Stimulated activated effector memory CD8-positive, alpha-beta T cell treated with anti-CD3 and anti-CD28 coated beads, Interleukin-12 subunit alpha, Interleukin-12 subunit beta, amount 100 ng/mL, for 72 hours (primary cell): ENCODE measurements around the gene SPATA31E1.
A peak's percentile ranks its signal among the peaks of the same experiment; 100 is the strongest.

ENCODE experiments used
- ATAC-seq: fragments of 150-1000 bp; cut with Tn5 transposase; 2 replicates; pipeline ENCODE4 v1.10.0; 2021
- DNase-seq, 2 donors: peaks; one replicate each; pipeline ENCODE4 v3.0.0; 2021 to 2022; ENCODE audit warnings: low spot score in 2 of 2
- H3K27ac Mint-ChIP-seq: one replicate; pipeline ENCODE4 v1.8.0; 2022; ENCODE audit warnings: mild to moderate bottlenecking, mixed read lengths
- H3K36me3 Mint-ChIP-seq: one replicate; pipeline ENCODE4 v1.8.0; 2022; ENCODE audit warnings: mild to moderate bottlenecking, mixed read lengths
- H3K4me1 Mint-ChIP-seq: one replicate; pipeline ENCODE4 v1.8.0; 2022; ENCODE audit warnings: mixed read lengths
- H3K4me3 Mint-ChIP-seq: one replicate; pipeline ENCODE4 v1.8.0; 2022; ENCODE audit warnings: mild to moderate bottlenecking, mixed read lengths
- H3K9me3 Mint-ChIP-seq: one replicate; pipeline ENCODE4 v1.8.0; 2022; ENCODE audit warnings: mixed read lengths

Gene SPATA31E1

DNA sequence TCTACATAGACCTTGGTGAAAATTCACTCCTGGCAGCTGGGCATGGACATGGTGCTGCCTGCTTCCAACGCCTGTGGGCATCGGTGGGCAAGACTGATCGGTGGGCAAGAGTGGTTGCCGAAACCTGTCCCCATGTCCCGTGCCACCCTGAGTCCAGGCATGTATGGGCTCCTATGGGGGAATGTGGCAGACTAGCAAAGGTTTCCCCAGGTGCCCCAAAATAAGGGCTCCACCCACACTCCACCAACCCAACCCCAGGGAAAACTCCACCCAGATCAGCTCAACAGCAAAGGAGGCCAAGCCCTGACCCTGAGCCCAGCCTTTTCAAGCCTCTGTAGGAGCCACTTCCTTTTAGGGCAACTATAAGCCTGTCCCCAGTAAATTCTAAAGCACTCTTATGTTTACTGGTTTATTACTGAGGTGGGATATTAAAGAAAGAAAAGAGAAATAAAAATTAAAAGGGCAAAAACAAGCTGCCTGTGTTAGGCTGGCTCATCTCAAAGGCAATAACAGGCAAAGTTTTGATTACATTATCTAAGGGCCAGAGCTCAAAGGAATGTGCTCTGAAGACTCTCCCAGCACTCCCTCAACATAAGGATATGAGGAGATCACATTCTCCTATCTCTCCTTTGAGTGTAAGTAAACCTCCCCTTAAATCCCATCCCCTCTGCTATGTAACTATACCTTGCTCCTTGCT is 8.9 kb upstream of the SPATA31E1 start:
- ATAC-seq, result no peak
- DNase-seq, result no peak
- no peak overlapping the region for H3K27ac Mint-ChIP-seq
- no peak overlapping the region for H3K4me3 Mint-ChIP-seq
- H3K9me3 Mint-ChIP-seq, result peaks cover 5% of the 10 kb centered on the region
- H3K4me1 Mint-ChIP-seq, result peaks cover 6% of the 10 kb centered on the region
- peaks cover 6% of the 10 kb centered on the region for H3K36me3 Mint-ChIP-seq

DNA sequence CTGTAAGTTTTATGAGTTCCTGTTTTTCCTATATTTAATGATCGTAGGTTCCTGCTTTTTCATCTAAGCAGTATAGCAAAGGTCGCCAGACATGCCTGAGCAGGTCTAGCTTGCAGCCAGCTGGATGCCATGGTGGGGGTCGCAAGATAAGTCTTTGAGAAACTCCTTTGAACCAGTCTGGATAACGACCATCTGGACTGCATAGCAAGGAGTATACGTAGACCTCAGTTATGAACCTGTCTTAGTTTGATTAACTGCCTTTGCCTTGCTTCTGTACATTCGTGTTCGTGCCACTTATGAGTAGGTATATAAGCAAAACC is 8.4 kb upstream of the SPATA31E1 start:
- H3K4me1 Mint-ChIP-seq, result peaks cover 6% of the 10 kb centered on the region
- H3K36me3 Mint-ChIP-seq, result peaks cover 6% of the 10 kb centered on the region
- no peak overlapping the region for H3K4me3 Mint-ChIP-seq
- DNase-seq (peak in 1 of 2 donors; percentile 28), ATAC-seq (no peak)
- peaks cover 5% of the 10 kb centered on the region for H3K9me3 Mint-ChIP-seq
- H3K27ac Mint-ChIP-seq, result no peak overlapping the region

DNA sequence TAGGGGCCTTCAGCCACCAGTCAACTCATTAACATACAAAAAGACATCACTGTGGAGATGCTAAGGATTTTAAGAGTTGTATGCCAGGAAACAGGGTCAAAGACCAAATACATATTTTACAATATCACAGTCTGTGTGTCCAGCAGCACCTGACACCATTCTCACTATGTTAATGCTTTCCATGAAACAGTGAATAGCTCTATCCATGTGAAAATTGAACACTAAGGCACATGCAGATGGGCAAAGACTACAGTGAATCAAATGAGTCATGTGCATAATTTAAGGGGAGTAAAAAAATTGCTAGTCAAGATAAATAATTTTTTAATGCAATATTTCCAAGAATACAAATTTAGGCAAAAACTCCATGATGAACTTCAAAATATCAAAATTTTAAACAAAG is 7.6 kb upstream of the SPATA31E1 start:
- DNase-seq (no peak), ATAC-seq (no peak)
- H3K36me3 Mint-ChIP-seq, result peaks cover under 1% of the 10 kb centered on the region
- no peaks in the 10 kb centered on the region for H3K4me1 Mint-ChIP-seq
- H3K9me3 Mint-ChIP-seq, result no peaks in the 10 kb centered on the region
- H3K4me3 Mint-ChIP-seq, result no peak overlapping the region
- H3K27ac Mint-ChIP-seq, result no peak overlapping the region

DNA sequence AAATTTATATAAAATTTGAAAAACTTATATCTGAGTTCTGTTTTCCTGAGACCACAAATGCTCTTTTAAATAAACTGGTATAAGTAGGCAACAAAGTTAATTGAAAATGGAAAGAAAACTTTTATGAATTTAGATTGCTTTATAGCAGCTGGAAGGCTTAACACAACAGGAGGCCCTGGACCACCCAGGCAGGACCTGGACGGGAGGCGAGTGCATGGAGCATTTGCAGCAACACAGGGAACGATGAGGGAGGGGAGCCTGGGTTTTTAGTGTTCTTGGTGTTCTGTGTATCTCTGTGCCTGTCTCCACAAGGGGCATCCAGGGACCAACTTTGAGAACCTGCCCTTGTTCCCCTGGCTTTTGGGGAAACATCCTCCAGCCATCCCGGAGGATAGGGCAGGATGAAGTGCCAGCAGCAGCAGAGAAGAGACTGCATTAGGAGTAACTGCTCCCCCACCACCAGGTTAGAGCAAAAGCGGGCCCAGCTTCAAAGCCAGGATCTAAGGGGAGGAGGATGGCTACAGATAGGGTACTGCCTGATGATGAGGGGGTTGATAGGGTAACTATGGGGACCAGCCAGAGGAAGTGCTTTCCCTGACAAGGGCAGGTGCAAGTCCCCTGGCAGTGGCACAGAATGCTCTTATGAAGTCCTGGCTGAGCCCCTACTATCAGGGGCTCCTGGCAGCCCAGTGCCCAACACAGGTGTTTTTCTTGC is 6.7 kb upstream of the SPATA31E1 start:
- no peaks in the 10 kb centered on the region for H3K9me3 Mint-ChIP-seq
- no peaks in the 10 kb centered on the region for H3K36me3 Mint-ChIP-seq
- H3K27ac Mint-ChIP-seq, result no peak overlapping the region
- no peak for ATAC-seq
- peak in 1 of 2 donors; percentile 28 for DNase-seq
- no peak overlapping the region for H3K4me3 Mint-ChIP-seq
- H3K4me1 Mint-ChIP-seq, result no peaks in the 10 kb centered on the region

DNA sequence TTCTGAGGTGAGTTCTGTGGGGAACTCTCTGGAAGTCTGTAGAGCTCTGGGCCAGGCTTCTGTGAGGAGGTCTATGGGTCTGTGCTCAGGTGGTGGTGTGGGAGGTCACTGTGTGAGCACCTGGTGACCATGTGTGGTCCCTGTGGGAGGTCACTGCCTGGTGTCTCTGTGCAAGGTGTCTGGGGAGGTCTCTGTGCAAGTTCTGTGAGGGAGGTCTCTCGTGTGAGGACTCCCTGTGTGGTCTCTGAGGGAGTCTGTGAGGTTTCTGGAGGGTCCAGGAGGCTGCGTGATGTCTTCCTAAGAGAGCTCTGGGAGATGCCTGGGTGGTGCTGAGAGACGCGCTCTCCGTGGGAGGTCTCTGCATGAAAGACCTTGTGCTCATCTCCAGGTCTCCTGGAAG is 6.0 kb upstream of the SPATA31E1 start:
- Mint-ChIP-seq H3K36me3 (no peaks in the 10 kb centered on the region), H3K27ac (no peak overlapping the region), H3K4me3 (no peak overlapping the region), H3K4me1 (no peaks in the 10 kb centered on the region), H3K9me3 (no peaks in the 10 kb centered on the region)
- DNase-seq (peak in 1 of 2 donors; percentile 42), ATAC-seq (no peak)

DNA sequence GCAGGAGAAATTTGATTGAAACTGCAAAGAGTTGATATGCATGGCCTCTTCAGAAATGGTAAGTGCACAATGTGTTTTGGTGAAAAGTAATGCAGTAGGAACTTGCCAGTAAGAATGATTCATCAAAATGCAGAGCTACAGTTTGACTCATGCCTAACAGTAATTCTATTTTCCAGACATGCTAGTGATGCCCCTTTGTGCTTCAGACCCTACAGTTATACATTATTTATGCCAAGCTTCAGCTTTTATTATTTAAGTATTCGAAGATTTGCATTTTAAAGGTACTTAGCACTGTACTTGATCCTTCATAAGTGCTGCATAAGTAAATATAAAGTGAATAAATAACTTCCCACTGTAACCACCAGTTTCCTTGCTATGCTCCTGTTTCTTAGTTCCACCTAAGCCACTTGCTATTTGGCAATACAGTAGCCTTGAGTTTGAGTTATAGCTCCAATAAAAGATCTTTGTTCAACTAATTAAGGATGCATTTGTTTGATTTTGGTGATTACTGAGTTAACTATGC is 3.6 kb upstream of the SPATA31E1 start:
- H3K9me3 Mint-ChIP-seq, result no peaks in the 10 kb centered on the region
- H3K36me3 Mint-ChIP-seq, result no peaks in the 10 kb centered on the region
- H3K4me3 Mint-ChIP-seq, result no peak overlapping the region
- DNase-seq (no peak), ATAC-seq (no peak)
- H3K4me1 Mint-ChIP-seq, result no peaks in the 10 kb centered on the region
- H3K27ac Mint-ChIP-seq, result no peak overlapping the region

DNA sequence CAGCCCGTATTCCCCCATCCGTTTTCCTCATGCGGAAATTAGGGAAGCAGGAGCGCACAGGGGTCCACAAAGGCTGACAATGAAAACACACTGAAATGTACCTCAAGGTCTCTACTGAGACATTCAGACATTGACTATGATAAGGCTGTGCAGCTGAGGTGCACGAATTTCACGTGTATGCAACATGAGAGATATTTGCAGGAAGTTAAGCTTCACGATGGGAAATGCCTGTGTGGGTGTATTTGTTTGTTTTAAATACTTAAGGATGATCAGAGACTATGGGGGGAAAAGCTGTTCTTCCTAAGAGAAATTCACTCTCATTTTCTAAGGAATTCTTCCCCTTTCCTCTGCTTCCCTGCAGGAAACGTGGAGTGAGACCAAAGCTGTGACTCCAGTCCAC is 2.6 kb upstream of the SPATA31E1 start:
- ATAC-seq, result no peak
- Mint-ChIP-seq H3K4me1 (no peaks in the 10 kb centered on the region), H3K36me3 (no peaks in the 10 kb centered on the region), H3K9me3 (no peaks in the 10 kb centered on the region), H3K4me3 (no peak overlapping the region), H3K27ac (no peak overlapping the region)
- DNase-seq, result no peak

DNA sequence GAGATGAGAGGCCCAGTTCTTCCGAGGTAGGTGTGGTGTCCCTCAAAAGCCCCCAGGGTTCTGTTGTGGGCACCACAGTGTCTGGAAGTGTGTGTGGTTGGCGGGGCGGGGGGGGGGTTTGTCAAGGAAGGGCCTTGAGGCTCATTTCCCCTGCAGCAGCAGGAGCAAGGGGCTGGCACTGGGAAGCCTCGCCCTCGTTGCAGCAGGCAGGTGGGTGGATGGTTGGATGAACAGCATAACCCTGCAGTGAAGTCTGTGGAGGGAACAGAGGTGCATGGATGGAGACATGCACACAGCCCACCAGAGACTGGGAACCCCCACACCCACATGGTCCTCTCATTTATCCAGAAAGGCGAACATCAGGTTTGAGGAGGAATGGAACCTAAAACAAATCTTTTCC is 2.0 kb upstream of the SPATA31E1 start:
- Mint-ChIP-seq H3K27ac (no peak overlapping the region), H3K9me3 (no peaks in the 10 kb centered on the region), H3K4me3 (no peak overlapping the region), H3K4me1 (no peaks in the 10 kb centered on the region), H3K36me3 (no peaks in the 10 kb centered on the region)
- no peak for ATAC-seq
- no peak for DNase-seq

DNA sequence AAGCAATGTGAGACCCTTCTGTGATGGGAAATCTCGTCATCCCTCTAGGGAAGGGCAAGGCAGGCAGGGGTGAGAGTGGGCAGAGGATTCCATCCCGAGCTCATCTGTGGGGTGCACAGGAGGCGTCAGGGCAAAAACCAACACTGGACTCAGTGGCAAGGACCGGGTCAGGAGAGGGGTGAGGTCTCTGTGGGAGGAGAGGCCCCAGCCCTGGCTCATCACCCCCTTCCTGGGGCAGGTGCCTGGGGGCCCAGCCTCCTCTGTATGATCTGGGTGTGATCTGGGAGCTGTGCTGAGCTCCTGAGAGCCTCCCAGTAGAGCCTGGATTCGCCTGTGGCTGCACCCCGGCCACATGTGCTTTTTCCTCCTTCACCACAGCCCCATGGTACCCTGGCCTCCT is 597 bp downstream of the SPATA31E1 start:
- no peaks in the 10 kb centered on the region for H3K36me3 Mint-ChIP-seq
- ATAC-seq (no peak), DNase-seq (no peak)
- H3K4me1 Mint-ChIP-seq, result no peaks in the 10 kb centered on the region
- H3K27ac Mint-ChIP-seq, result no peak overlapping the region
- no peaks in the 10 kb centered on the region for H3K9me3 Mint-ChIP-seq
- no peak overlapping the region for H3K4me3 Mint-ChIP-seq

DNA sequence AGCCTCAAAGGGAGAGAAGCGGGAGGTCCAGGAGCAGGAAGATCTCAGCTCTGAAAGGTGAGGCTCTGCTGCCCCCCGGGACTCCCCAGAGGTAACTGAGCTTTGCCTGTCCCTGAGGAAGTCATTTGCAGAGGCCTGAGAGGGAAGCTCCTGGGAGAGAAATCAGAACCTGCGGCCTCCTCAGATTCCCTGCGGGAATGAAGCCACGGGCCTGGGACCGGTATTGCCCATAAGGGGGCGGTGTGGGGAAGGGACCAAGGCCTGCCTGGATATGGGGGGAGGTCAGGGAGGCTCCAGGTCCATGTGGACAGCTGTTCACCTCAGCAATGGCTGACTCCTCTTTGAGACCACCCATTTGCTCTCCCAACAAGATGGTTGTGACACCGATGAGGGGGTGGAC is 1.3 kb downstream of the SPATA31E1 start:
- Mint-ChIP-seq H3K4me1 (no peaks in the 10 kb centered on the region), H3K4me3 (no peak overlapping the region), H3K9me3 (no peaks in the 10 kb centered on the region), H3K36me3 (no peaks in the 10 kb centered on the region), H3K27ac (no peak overlapping the region)
- DNase-seq (peak in 1 of 2 donors; percentile 40), ATAC-seq (no peak)

DNA sequence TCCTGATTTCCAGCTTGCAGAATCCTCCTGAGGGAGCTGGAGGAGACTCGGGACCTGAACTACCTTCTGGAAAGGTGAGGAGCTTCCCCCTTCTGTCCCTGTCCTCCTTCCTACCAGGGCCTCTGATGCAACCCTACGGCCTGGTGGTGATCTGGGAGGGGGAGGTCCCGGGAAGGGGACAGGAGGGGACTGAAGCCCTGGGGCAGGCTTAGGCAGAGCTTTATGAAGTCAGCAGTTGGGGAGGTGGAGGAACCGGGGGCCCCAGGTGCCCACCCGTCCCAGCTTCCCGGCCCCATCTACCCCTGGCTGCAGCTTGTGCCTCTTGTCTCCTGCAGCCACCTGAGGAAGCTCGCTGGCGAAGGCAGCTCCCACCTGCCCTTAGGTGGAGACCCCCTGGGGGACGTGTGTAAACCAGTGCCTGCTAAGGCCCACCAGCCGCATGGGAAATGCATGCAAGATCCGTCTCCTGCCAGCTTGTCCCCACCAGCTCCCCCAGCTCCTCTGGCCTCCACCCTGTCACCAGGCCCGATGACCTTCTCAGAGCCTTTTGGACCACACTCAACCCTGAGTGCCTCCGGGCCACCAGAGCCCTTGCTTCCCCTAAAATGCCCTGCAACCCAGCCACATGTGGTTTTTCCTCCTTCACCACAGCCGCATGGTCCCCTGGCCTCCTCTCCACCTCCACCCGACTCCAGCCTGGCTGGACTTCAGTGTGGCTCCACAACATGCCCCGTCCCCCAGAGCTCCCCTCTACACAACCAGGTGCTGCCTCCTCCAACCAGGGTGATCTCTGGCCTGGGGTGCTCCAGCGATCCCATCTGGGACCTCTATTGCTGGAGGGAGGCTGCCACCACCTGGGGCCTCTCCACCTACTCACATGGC is 2.1 kb downstream of the SPATA31E1 start:
- no peak for ATAC-seq
- H3K27ac Mint-ChIP-seq, result no peak overlapping the region
- H3K9me3 Mint-ChIP-seq, result no peaks in the 10 kb centered on the region

DNA sequence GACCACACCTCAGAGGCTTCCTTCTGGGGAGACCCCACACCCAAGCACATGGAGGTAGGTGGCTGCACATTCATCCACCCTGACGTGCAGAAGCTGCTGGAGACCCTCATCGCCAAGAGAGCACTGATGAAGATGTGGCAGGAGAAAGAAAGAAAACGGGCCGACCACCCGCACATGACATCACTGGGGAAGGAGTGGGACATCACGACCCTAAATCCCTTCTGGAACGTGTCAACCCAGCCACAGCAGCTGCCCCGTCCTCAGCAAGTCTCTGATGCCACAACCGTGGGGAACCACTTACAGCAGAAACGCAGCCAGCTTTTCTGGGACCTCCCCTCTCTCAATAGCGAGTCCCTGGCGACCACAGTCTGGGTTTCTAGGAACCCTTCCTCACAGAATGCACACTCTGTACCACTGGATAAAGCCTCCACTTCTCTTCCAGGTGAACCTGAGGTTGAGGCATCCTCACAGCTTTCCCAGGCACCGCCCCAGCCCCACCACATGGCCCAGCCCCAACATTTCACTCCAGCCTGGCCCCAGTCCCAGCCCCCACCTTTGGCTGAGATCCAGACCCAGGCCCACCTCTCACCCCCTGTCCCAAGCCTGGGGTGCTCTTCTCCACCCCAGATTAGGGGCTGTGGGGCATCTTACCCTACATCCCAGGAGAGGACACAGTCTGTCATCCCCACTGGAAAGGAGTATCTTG is 3.0 kb downstream of the SPATA31E1 start:
- no peaks in the 10 kb centered on the region for H3K4me1 Mint-ChIP-seq
- H3K4me3 Mint-ChIP-seq, result no peak overlapping the region
- H3K27ac Mint-ChIP-seq, result no peak overlapping the region
- ATAC-seq, result no peak
- no peaks in the 10 kb centered on the region for H3K36me3 Mint-ChIP-seq
- no peaks in the 10 kb centered on the region for H3K9me3 Mint-ChIP-seq
- no peak for DNase-seq

More for the DNA sequence above, 2.1 kb downstream of the SPATA31E1 start:
- no peaks in the 10 kb centered on the region for H3K36me3 Mint-ChIP-seq
- H3K4me1 Mint-ChIP-seq, result no peaks in the 10 kb centered on the region
- no peak overlapping the region for H3K4me3 Mint-ChIP-seq
- DNase-seq, result peak in 1 of 2 donors; percentile 39

DNA sequence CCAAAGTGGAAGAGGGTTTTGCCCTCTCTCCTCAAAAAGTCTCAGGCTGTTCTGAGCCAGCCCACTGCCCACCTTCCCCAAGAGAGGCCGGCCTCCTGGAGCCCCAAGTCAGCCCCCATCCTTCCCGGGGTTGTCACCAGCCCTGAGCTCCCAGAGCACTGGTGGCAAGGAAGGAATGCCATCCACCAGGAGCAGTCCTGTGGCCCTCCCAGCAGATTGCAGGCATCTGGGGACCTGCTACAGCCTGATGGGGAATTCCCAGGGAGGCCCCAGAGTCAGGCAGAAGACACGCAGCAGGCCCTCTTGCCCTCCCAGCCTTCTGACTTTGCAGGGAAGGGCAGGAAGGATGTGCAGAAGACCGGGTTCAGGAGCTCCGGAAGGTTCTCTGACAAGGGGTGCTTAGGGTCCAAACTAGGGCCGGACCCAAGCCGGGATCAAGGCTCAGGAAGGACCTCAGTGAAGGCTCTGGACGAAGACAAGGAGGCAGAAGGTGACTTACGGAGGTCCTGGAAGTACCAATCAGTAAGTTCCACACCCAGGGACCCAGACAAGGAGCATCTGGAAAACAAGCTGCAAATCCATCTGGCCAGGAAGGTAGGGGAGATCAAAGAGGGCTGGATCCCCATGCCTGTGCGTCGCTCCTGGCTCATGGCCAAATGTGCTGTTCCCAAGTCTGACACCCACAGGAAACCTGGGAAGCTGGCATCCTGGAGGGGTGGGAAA is 3.7 kb downstream of the SPATA31E1 start:
- Mint-ChIP-seq H3K4me1 (no peaks in the 10 kb centered on the region), H3K4me3 (no peak overlapping the region)

DNA sequence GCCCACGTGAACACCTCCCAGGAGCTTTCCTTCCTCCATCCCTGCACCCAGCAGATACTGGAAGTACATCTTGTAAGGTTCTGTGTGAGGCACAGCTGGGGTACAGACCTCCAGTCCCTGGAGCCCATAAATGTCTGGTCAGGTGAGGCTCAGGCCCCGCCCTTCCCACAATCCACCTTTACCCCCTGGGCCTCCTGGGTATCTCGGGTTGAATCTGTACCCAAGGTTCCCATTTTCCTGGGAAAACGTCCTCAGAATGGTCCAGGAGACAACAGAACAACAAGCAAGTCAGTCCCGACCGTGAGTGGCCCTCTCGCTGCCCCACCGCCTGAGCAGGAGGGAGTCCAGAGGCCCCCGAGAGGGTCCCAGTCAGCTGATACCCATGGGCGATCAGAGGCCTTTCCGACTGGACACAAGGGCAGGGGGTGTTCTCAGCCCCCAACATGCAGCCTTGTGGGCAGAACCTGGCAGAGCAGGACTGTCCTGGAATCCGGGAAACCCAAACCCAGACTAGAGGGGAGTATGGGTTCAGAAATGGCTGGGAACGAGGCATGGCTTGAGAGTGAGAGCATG is 4.3 kb downstream of the SPATA31E1 start:
- H3K4me1 Mint-ChIP-seq, result no peaks in the 10 kb centered on the region
- no peaks in the 10 kb centered on the region for H3K9me3 Mint-ChIP-seq
- H3K4me3 Mint-ChIP-seq, result no peak overlapping the region
- DNase-seq (no peak), ATAC-seq (no peak)
- H3K36me3 Mint-ChIP-seq, result no peaks in the 10 kb centered on the region
- H3K27ac Mint-ChIP-seq, result no peak overlapping the region

More for the DNA sequence above, 3.7 kb downstream of the SPATA31E1 start:
- no peaks in the 10 kb centered on the region for H3K9me3 Mint-ChIP-seq
- no peak overlapping the region for H3K27ac Mint-ChIP-seq
- H3K36me3 Mint-ChIP-seq, result no peaks in the 10 kb centered on the region
- no peak for DNase-seq
- no peak for ATAC-seq
